Stimulated activated naive B cell treated with anti-CD40 and anti-IgM and Interleukin-4, amounts not matched to agents 10 μg/mL and 1 μg/mL and 100 μg/mL, for 72 hours (primary cell): ENCODE measurements around the gene KIAA0930.
A peak's percentile ranks its signal among the peaks of the same experiment; 100 is the strongest.

Experiments used
- ATAC-seq, 2 donors: fragments of 150-1000 bp; cut with Tn5 transposase; replicated peaks; 2 replicates each; pipeline ENCODE4 v1.10.0; 2021; ENCODE audit warnings: moderate library complexity in 1 of 2
- DNase-seq: peaks from one replicate; pipeline ENCODE4 v3.0.0; 2021
- H3K27ac Mint-ChIP-seq: one replicate; pipeline ENCODE4 v1.8.0; 2022; ENCODE audit warnings: mild to moderate bottlenecking, mixed read lengths
- H3K27me3 Mint-ChIP-seq, 2 donors: one replicate each; pipeline ENCODE4 v1.8.0; 2022; ENCODE audit warnings: mixed read lengths in 2 of 2
- H3K36me3 Mint-ChIP-seq, 2 donors: one replicate each; pipeline ENCODE4 v1.8.0; 2022; ENCODE audit warnings: mixed read lengths in 2 of 2, mild to moderate bottlenecking in 1 of 2
- H3K4me1 Mint-ChIP-seq, 2 donors: one replicate each; pipeline ENCODE4 v1.8.0; 2022; ENCODE audit warnings: mixed read lengths in 2 of 2, mild to moderate bottlenecking in 1 of 2
- H3K4me3 Mint-ChIP-seq, 2 donors: one replicate each; pipeline ENCODE4 v1.8.0; 2022; ENCODE audit warnings: mild to moderate bottlenecking in 2 of 2, mixed read lengths in 2 of 2, moderate library complexity in 1 of 2
- H3K9me3 Mint-ChIP-seq, 2 donors: one replicate each; pipeline ENCODE4 v1.8.0; 2022; ENCODE audit warnings: mixed read lengths in 2 of 2, mild to moderate bottlenecking in 1 of 2

The KIAA0930 gene

GRCh38 chr22:45210577-45210976 lies 30.1 kb downstream of the KIAA0930 start:
- no peak overlapping the region for H3K27ac Mint-ChIP-seq
- no peak for DNase-seq
- H3K9me3 Mint-ChIP-seq, result no peaks in the 10 kb centered on the region
- peaks cover 6 to 32% of the 10 kb centered on the region in 2 donors for H3K36me3 Mint-ChIP-seq
- H3K4me1 Mint-ChIP-seq, result peaks cover 18 to 29% of the 10 kb centered on the region in 2 donors
- no peak for ATAC-seq
- no peak overlapping the region for H3K4me3 Mint-ChIP-seq
- no peaks in the 10 kb centered on the region for H3K27me3 Mint-ChIP-seq

DNA sequence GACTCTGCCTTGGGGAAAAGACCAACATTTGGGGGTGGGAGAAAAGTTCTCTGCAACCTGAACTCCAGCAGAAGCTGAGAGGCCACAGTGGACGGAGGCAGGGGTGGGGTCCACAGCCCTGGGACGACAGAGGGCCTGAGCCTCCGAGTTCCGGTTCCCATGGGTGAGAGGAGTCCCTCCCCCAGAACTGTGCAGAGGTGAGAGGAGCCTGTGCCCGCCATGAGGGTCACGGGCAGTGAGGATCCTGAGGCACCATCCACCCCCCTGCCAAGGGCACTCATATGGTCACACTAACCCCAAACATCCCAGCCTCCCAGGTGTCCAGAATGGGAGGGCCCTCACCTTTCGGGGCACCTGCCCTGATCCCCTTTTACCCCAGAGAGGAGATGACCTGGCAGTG lies 30.5 kb downstream of the KIAA0930 start:
- DNase-seq, result no peak
- no peaks in the 10 kb centered on the region for H3K27me3 Mint-ChIP-seq
- no peak overlapping the region for H3K4me3 Mint-ChIP-seq
- no peaks in the 10 kb centered on the region for H3K9me3 Mint-ChIP-seq
- H3K4me1 Mint-ChIP-seq, result peaks cover 18 to 29% of the 10 kb centered on the region in 2 donors
- no peak for ATAC-seq
- peaks cover 6 to 33% of the 10 kb centered on the region in 2 donors for H3K36me3 Mint-ChIP-seq
- H3K27ac Mint-ChIP-seq, result no peak overlapping the region

DNA sequence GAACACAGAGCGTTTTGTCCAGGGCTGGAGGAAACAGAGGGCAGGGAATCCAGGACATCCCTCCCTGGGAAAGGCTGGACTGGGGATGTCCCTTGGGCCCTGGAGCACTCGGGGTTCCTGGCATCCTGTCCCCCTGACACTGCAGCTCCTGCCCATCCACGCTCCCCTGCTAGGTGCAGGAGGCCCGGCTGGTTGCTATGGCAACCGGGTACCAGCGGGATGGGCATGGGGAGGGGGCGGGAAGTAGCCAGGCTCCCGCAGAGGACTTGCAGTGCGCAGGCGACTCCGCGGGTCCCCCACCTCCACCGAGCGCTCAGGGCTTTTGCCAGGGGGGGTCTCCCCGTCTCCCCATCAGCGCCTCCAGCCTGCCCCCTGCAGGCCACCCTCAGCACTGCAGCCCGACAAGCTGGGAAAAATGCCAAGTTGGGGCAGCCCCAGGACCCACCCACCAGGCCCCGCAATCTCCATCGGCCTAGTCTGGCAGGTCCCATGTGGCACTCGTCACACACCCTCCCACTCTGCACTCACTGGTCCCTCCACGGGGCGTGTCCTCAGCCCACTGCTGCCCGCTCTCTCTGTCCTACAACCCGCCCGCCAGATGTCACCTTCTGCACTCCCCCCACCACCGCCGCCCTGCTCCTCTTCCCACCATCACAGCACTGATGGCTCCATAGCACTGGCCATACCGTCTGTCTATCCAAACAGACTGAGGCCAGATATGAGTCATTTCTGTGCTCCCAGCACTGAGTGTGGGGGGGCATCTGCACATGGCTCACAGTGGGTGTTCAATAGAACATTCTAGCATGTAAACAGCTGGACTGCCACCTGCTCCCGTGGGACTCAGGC lies 31.5 kb downstream of the KIAA0930 start:
- no peaks in the 10 kb centered on the region for H3K9me3 Mint-ChIP-seq
- no peak overlapping the region for H3K27ac Mint-ChIP-seq
- no peak overlapping the region for H3K4me3 Mint-ChIP-seq
- H3K4me1 Mint-ChIP-seq, result peaks cover 17 to 25% of the 10 kb centered on the region in 2 donors
- ATAC-seq (peak in 1 of 2 donors; percentile 25), DNase-seq (no peak)
- no peaks in the 10 kb centered on the region for H3K27me3 Mint-ChIP-seq
- peaks cover 6 to 39% of the 10 kb centered on the region in 2 donors for H3K36me3 Mint-ChIP-seq

GRCh38 chr22:45208696-45208992 lies 32.0 kb downstream of the KIAA0930 start:
- Mint-ChIP-seq H3K27me3 (no peaks in the 10 kb centered on the region), H3K9me3 (no peaks in the 10 kb centered on the region), H3K4me3 (no peak overlapping the region), H3K36me3 (peaks cover 9 to 45% of the 10 kb centered on the region in 2 donors), H3K27ac (no peak overlapping the region), H3K4me1 (peaks cover 13 to 19% of the 10 kb centered on the region in 2 donors)
- ATAC-seq (no peak), DNase-seq (no peak)

- H3K27me3 Mint-ChIP-seq, result no peaks in the 10 kb centered on the region
- H3K36me3 Mint-ChIP-seq, result peaks cover 9 to 49% of the 10 kb centered on the region in 2 donors
- H3K4me3 Mint-ChIP-seq, result no peak overlapping the region
- peaks cover 8 to 14% of the 10 kb centered on the region in 2 donors for H3K4me1 Mint-ChIP-seq
- DNase-seq (no peak), ATAC-seq (no peak)
- H3K27ac Mint-ChIP-seq, result no peak overlapping the region
- no peaks in the 10 kb centered on the region for H3K9me3 Mint-ChIP-seq
Observed at GRCh38 chr22:45207981-45208664, 32.6 kb downstream of the KIAA0930 start.

DNA sequence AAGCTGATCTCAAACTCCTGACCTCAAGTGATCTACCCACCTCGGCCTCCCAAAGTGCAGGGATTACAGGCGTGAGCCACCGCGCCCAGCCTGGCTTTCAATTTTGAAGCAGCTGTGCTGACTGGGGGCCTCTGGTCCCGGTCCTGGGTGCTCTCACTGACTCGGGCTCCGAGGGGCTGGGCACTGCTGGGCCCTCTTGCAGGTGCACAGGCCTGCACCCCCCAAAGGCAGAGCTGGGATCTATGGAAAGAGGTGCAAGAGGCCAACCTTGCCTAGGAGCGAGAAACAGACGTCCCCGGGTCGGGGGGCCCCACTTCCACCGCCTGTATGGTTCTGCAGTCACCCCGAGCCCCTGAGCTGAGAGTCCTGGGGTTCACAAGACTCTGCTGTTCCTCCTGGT lies 33.2 kb downstream of the KIAA0930 start:
- Mint-ChIP-seq H3K27me3 (no peaks in the 10 kb centered on the region), H3K4me3 (no peak overlapping the region), H3K27ac (no peak overlapping the region), H3K36me3 (peaks cover 9 to 49% of the 10 kb centered on the region in 2 donors), H3K4me1 (peaks cover 8 to 12% of the 10 kb centered on the region in 2 donors), H3K9me3 (no peaks in the 10 kb centered on the region)
- DNase-seq (no peak), ATAC-seq (no peak)

DNA sequence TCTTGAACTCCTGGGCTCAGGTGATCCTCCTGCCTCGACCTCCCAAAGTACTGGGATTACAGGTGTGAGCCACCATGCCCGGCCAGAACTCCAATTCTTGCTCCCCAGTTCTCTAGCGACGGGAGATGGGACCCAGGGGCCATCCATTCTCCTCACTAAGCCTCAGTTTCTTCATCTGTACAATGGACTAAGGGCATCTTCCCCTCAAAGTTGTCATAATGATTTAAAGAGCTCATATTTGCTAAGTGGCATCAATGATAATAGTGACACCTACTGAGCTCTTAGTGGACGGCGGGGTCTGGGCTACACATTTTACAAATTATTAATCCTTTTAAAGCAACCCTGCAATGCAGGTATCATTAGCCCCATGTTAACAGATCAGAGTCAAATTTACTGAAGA lies 34.5 kb downstream of the KIAA0930 start:
- no peak overlapping the region for H3K27ac Mint-ChIP-seq
- peaks cover 15 to 45% of the 10 kb centered on the region in 2 donors for H3K36me3 Mint-ChIP-seq

DNA sequence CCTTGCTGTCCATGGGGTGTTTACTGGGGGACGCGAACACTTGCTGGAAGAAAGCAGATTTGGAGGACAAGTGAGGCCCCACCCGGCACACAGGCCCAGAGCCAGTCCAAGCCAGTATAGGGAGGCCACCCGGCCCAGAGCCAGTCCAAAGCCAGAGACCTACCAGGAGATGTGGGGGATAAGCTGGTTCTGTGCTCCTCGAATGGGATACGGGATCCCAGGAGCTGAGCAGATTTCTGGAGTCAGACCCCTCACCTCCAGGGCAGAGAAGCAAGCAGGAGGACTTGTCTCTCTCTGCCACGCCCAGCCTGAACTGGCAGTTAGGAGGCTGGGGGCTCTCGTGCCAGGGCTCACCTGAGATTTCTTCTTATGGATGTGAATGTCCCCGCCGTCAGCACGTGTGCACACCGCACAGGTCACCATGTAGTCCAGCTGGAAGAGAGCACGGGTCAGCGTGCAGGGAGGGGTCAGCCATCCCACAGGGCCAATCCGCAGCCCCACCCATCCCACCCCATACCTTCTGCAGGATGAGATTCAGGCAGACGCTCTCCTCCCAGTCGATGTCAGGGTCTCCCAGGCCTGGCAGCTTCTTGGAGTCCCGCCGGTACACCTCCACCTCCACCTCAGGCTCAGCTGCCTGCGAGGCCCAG lies 35.3 kb downstream of the KIAA0930 start:
- H3K27ac Mint-ChIP-seq, result no peak overlapping the region
- H3K9me3 Mint-ChIP-seq, result no peaks in the 10 kb centered on the region
- no peak for ATAC-seq
- no peak for DNase-seq
- peaks cover 7 to 8% of the 10 kb centered on the region in 2 donors for H3K4me1 Mint-ChIP-seq
- H3K27me3 Mint-ChIP-seq, result no peaks in the 10 kb centered on the region
- H3K36me3 Mint-ChIP-seq, result peaks cover 22 to 46% of the 10 kb centered on the region in 2 donors
- H3K4me3 Mint-ChIP-seq, result no peak overlapping the region

More for the DNA sequence above, 34.5 kb downstream of the KIAA0930 start:
- ATAC-seq (no peak), DNase-seq (no peak)
- Mint-ChIP-seq H3K4me3 (no peak overlapping the region), H3K4me1 (peaks cover 8 to 12% of the 10 kb centered on the region in 2 donors), H3K9me3 (no peaks in the 10 kb centered on the region), H3K27me3 (no peaks in the 10 kb centered on the region)

DNA sequence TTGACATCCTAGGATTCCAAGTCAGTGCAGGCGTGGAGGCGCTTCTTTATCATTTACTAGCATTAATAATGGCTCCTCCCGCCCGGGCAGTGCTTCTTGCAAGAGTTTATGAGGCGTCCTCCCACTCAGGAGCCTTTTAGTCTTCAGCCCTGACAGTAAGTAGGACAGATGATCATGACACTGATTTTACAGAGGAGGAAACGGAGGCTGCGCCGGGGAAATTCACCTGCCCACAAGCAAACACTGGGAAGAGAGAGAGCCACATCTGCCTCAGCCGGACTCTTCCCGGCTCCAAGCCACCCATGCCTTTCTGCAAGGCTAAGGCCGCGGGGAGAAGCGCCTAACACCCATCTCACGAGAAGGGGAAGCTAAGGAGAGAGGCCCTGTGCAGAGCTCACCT lies 35.9 kb downstream of the KIAA0930 start:
- ATAC-seq (no peak), DNase-seq (no peak)
- no peaks in the 10 kb centered on the region for H3K27me3 Mint-ChIP-seq
- peak overlapping the region; percentile 14 for H3K27ac Mint-ChIP-seq
- H3K4me1 Mint-ChIP-seq, result peaks cover 6% of the 10 kb centered on the region in 2 donors
- H3K4me3 Mint-ChIP-seq, result no peak overlapping the region
- peaks cover 24 to 46% of the 10 kb centered on the region in 2 donors for H3K36me3 Mint-ChIP-seq
- H3K9me3 Mint-ChIP-seq, result no peaks in the 10 kb centered on the region

DNA sequence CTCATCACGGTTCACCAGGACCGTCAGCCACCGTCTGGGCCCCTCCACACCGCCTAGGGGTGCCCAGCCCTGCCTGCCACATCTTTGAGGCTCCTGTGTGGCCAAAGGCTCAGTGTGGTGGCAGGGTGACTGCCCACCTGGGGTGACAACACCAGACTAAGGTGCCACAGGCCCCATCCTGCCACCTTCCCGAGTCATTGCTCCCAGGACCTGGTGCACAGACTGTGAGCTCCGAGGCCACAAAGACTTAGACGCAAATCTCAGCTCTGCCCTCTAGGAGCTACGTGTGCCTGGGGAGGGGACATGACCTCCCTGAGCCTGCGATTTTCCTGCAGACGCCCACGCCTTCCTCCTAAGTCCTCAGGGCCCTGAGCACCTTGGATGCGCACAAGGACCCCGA lies 36.5 kb downstream of the KIAA0930 start:
- no peaks in the 10 kb centered on the region for H3K9me3 Mint-ChIP-seq
- no peak overlapping the region for H3K4me3 Mint-ChIP-seq
- ATAC-seq (no peak), DNase-seq (no peak)
- peaks cover under 1 to 2% of the 10 kb centered on the region in 2 donors for H3K4me1 Mint-ChIP-seq
- no peak overlapping the region for H3K27ac Mint-ChIP-seq
- H3K27me3 Mint-ChIP-seq, result no peaks in the 10 kb centered on the region
- H3K36me3 Mint-ChIP-seq, result peaks cover 27 to 45% of the 10 kb centered on the region in 2 donors

GRCh38 chr22:45203150-45203951 lies 37.3 kb downstream of the KIAA0930 start:
- no peaks in the 10 kb centered on the region for H3K27me3 Mint-ChIP-seq
- DNase-seq, result no peak
- peaks cover 0 to 2% of the 10 kb centered on the region in 2 donors for H3K4me1 Mint-ChIP-seq
- no peak overlapping the region for H3K27ac Mint-ChIP-seq
- H3K4me3 Mint-ChIP-seq, result no peak overlapping the region
- H3K9me3 Mint-ChIP-seq, result no peaks in the 10 kb centered on the region
- peaks cover 31 to 45% of the 10 kb centered on the region in 2 donors for H3K36me3 Mint-ChIP-seq
- ATAC-seq, result no peak

GRCh38 chr22:45202333-45203149 lies 38.2 kb downstream of the KIAA0930 start:
- DNase-seq, result no peak
- peaks cover 0 to 1% of the 10 kb centered on the region in 2 donors for H3K4me1 Mint-ChIP-seq
- H3K27me3 Mint-ChIP-seq, result no peaks in the 10 kb centered on the region
- peaks cover 37 to 44% of the 10 kb centered on the region in 2 donors for H3K36me3 Mint-ChIP-seq
- H3K4me3 Mint-ChIP-seq, result no peak overlapping the region
- H3K9me3 Mint-ChIP-seq, result no peaks in the 10 kb centered on the region
- ATAC-seq, result no peak
- H3K27ac Mint-ChIP-seq, result no peak overlapping the region

GRCh38 chr22:45201678-45202332 lies 38.9 kb downstream of the KIAA0930 start:
- H3K27me3 Mint-ChIP-seq, result no peaks in the 10 kb centered on the region
- no peak for DNase-seq
- H3K36me3 Mint-ChIP-seq, result peaks cover 40 to 44% of the 10 kb centered on the region in 2 donors
- H3K27ac Mint-ChIP-seq, result no peak overlapping the region
- H3K4me3 Mint-ChIP-seq, result no peak overlapping the region
- peaks cover 0 to 1% of the 10 kb centered on the region in 2 donors for H3K4me1 Mint-ChIP-seq
- no peaks in the 10 kb centered on the region for H3K9me3 Mint-ChIP-seq
- ATAC-seq, result no peak
